Astrocyte (in vitro differentiated cells and primary cell): ENCODE results near the gene EIF4G3. TPM values are rescaled to one million over a fixed set of nuclear protein-coding genes. Genes with fewer than 3 reads are reported as not detected.

Experiments used
- DNase-seq: peaks from one replicate; pipeline ENCODE4 v3.0.0-alpha.2; 2010; ENCODE audit warnings: low read depth
- FAIRE-seq: peaks from 2 replicates; lab custom pipeline; 2011; peaks lifted over from hg19 to GRCh38; lab: Jason Lieb, UNC
- H2AFZ ChIP-seq: 2 replicates; pipeline ENCODE4 v1.6.0; 2012; ENCODE audit warnings: low read depth, low read length, inconsistent platforms
- H3K27ac ChIP-seq: 2 replicates; pipeline ENCODE4 v1.5.1; 2011; ENCODE audit warnings: low read depth, low read length, inconsistent platforms
- H3K27me3 ChIP-seq: 2 replicates; pipeline ENCODE4 v1.6.0; 2011; ENCODE audit warnings: low read length, inconsistent platforms; ENCODE audit not compliant: insufficient read depth
- H3K36me3 ChIP-seq: 2 replicates; pipeline ENCODE4 v1.5.1; 2011; ENCODE audit warnings: low read length, inconsistent platforms; ENCODE audit not compliant: insufficient read depth
- H3K4me1 ChIP-seq: 2 replicates; pipeline ENCODE4 v1.5.1; 2011; ENCODE audit warnings: low read length, inconsistent platforms; ENCODE audit not compliant: insufficient read depth
- H3K4me2 ChIP-seq: 2 replicates; pipeline ENCODE4 v1.6.0; 2012; ENCODE audit warnings: low read length, inconsistent platforms
- H3K4me3 ChIP-seq: 2 replicates; pipeline ENCODE4 v1.5.1; 2011; ENCODE audit warnings: low read depth, mild to moderate bottlenecking, low read length, inconsistent platforms; ENCODE audit not compliant: insufficient read depth
- H3K79me2 ChIP-seq: 2 replicates; pipeline ENCODE4 v1.6.0; 2012; ENCODE audit warnings: mild to moderate bottlenecking, low read length, inconsistent platforms; ENCODE audit not compliant: insufficient read depth
- H3K9ac ChIP-seq: 2 replicates; pipeline ENCODE4 v1.6.0; 2012; ENCODE audit warnings: mild to moderate bottlenecking, low read length, inconsistent platforms
- H3K9me3 ChIP-seq: 2 replicates; pipeline ENCODE4 v1.5.1; 2012; ENCODE audit warnings: low read depth, mild to moderate bottlenecking, low read length, inconsistent platforms; ENCODE audit not compliant: insufficient read depth
- H4K20me1 ChIP-seq: 2 replicates; pipeline ENCODE4 v1.6.0; 2012; ENCODE audit warnings: low read length, inconsistent platforms; ENCODE audit not compliant: insufficient read depth
- H3K27ac Mint-ChIP-seq: one replicate; pipeline ENCODE4 v1.8.0; 2021; ENCODE audit warnings: mild to moderate bottlenecking, mixed read lengths; ENCODE audit not compliant: unreplicated experiment
- H3K27me3 Mint-ChIP-seq: one replicate; pipeline ENCODE4 v1.8.0; 2021; ENCODE audit warnings: low read depth, mixed read lengths; ENCODE audit not compliant: unreplicated experiment
- H3K36me3 Mint-ChIP-seq: one replicate; pipeline ENCODE4 v1.8.0; 2021; ENCODE audit warnings: low read depth, mixed read lengths; ENCODE audit not compliant: unreplicated experiment
- H3K4me1 Mint-ChIP-seq: one replicate; pipeline ENCODE4 v1.8.0; 2021; ENCODE audit warnings: low read depth, mixed read lengths; ENCODE audit not compliant: unreplicated experiment
- H3K4me3 Mint-ChIP-seq: one replicate; pipeline ENCODE4 v1.8.0; 2021; ENCODE audit warnings: mild to moderate bottlenecking, moderate library complexity, mixed read lengths; ENCODE audit not compliant: unreplicated experiment
- H3K9me3 Mint-ChIP-seq: one replicate; pipeline ENCODE4 v1.8.0; 2021; ENCODE audit warnings: mild to moderate bottlenecking, mixed read lengths; ENCODE audit not compliant: unreplicated experiment
- EZH2 ChIP-seq: IDR thresholded peaks from 2 replicates; pipeline ENCODE4 v1.6.1; 2012; ENCODE audit warnings: mild to moderate bottlenecking, low read length, inconsistent platforms; ENCODE audit not compliant: insufficient read depth
- total RNA-seq: library from RNA; stranded (reverse); gene quantifications from 2 replicates; pipeline ENCODE4 v1.2.1, GENCODE V29; 2021
- TF ChIP-seq, protein P1 (sequence below): IDR thresholded peaks from 2 replicates; pipeline ENCODE4 v1.5.1; 2011; ENCODE audit warnings: low read depth, mild to moderate bottlenecking, inconsistent platforms, low read length, moderate library complexity; ENCODE audit not compliant: insufficient read depth

Gene EIF4G3
- total RNA-seq, 1 donor from 2014 or later: 76.1 TPM

DNA sequence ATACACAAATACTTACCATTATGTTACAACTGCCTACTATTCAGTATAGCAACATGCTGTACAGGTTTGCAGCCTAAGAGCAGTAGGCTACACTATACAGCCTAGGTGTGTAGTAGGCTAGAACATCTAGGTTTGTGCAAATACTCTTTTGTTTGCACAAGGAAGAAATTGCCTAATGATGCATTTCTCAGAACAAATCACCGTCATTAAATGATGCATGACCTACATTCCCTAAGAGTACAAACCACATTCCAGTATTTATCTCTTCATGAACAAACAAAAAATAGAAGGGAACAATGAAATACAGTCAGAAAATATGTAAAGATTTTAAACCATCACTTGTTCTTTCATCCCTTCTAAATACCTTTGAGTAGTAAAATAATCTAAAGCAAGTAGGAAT, 279.9 kb downstream of the EIF4G3 start:
- FAIRE-seq: no peak
- peak; percentile 71 for DNase-seq
- H3K27me3 Mint-ChIP-seq: no peaks in the 10 kb centered on the region
- H4K20me1 ChIP-seq: no peaks in the 10 kb centered on the region
- no peaks in the 10 kb centered on the region for H3K79me2 ChIP-seq
- no peak overlapping the region for H2AFZ ChIP-seq
- no peak overlapping the region for H3K27ac ChIP-seq
- no peak overlapping the region for H3K4me3 Mint-ChIP-seq
- H3K27me3 ChIP-seq: no peaks in the 10 kb centered on the region
- no peaks in the 10 kb centered on the region for H3K9me3 ChIP-seq
- no peak overlapping the region for H3K27ac Mint-ChIP-seq
- H3K4me3 ChIP-seq: no peak overlapping the region
- TF ChIP-seq, protein P1, sequence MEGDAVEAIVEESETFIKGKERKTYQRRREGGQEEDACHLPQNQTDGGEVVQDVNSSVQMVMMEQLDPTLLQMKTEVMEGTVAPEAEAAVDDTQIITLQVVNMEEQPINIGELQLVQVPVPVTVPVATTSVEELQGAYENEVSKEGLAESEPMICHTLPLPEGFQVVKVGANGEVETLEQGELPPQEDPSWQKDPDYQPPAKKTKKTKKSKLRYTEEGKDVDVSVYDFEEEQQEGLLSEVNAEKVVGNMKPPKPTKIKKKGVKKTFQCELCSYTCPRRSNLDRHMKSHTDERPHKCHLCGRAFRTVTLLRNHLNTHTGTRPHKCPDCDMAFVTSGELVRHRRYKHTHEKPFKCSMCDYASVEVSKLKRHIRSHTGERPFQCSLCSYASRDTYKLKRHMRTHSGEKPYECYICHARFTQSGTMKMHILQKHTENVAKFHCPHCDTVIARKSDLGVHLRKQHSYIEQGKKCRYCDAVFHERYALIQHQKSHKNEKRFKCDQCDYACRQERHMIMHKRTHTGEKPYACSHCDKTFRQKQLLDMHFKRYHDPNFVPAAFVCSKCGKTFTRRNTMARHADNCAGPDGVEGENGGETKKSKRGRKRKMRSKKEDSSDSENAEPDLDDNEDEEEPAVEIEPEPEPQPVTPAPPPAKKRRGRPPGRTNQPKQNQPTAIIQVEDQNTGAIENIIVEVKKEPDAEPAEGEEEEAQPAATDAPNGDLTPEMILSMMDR: no peak
- TF ChIP-seq EZH2: no peak
- H3K4me1 ChIP-seq: no peaks in the 10 kb centered on the region
- H3K4me1 Mint-ChIP-seq: no peaks in the 10 kb centered on the region
- H3K9me3 Mint-ChIP-seq: no peaks in the 10 kb centered on the region
- H3K9ac ChIP-seq: no peak overlapping the region
- peaks cover 5% of the 10 kb centered on the region for H3K36me3 Mint-ChIP-seq
- peaks cover 15% of the 10 kb centered on the region for H3K36me3 ChIP-seq
- no peak overlapping the region for H3K4me2 ChIP-seq

DNA sequence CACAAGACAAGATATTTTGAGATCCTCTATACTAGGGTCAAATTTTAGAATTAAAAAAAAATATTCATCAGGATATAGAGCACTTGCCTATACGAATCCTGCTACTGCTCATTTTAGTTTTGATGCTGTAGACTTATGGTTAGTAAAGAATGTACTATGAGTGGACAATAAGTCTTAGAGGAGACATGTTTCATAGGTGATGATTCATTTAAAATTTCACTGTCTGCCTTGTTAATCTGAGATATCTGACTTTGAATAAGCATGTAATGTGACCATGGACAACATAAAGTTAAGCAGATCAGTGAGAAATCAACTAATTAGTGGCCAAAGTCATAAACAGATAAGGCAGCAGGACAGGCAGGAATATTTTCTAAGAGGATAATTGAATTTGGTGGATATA, 282.8 kb downstream of the EIF4G3 start:
- no peak for TF ChIP-seq EZH2
- TF ChIP-seq, protein P1: no peak
- Histone ChIP-seq H3K79me2 (no peaks in the 10 kb centered on the region), H2AFZ (no peak overlapping the region), H3K9ac (no peak overlapping the region), H3K4me2 (no peak overlapping the region), H3K27me3 (no peaks in the 10 kb centered on the region), H3K4me3 (no peak overlapping the region), H4K20me1 (no peaks in the 10 kb centered on the region), H3K4me1 (no peaks in the 10 kb centered on the region), H3K27ac (no peak overlapping the region), H3K9me3 (no peaks in the 10 kb centered on the region), H3K36me3 (peaks cover 13% of the 10 kb centered on the region)
- Mint-ChIP-seq H3K4me1 (no peaks in the 10 kb centered on the region), H3K4me3 (no peak overlapping the region), H3K27ac (no peak overlapping the region), H3K27me3 (no peaks in the 10 kb centered on the region), H3K9me3 (no peaks in the 10 kb centered on the region), H3K36me3 (peaks cover 5% of the 10 kb centered on the region)
- FAIRE-seq (no peak), DNase-seq (no peak)

DNA sequence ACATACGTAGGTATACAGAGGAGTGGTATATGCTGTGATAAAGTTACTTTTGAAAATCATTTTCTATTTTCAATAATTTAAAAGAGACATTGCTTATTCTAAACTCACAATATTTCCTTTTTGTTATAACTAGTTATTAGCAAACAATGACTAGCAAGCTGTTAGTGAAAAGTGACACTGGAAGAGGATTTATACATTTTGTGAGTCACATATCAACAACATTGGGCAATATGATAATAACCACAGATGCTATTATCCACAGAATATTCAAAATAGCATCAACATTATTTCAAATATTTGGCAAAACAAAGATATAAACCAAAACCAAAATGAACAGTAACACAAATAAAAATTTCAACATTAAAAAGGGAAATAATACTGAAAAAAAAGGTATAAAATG, 285.6 kb downstream of the EIF4G3 start:
- Histone ChIP-seq H3K9ac (no peak overlapping the region), H3K79me2 (no peaks in the 10 kb centered on the region), H3K9me3 (no peaks in the 10 kb centered on the region), H3K4me2 (no peak overlapping the region), H3K27me3 (no peaks in the 10 kb centered on the region), H4K20me1 (no peaks in the 10 kb centered on the region), H3K4me1 (no peaks in the 10 kb centered on the region), H3K27ac (no peak overlapping the region), H3K36me3 (peaks cover 13% of the 10 kb centered on the region), H2AFZ (no peak overlapping the region), H3K4me3 (no peak overlapping the region)
- Mint-ChIP-seq H3K27ac (no peak overlapping the region), H3K36me3 (peaks cover 5% of the 10 kb centered on the region), H3K4me3 (no peak overlapping the region), H3K9me3 (no peaks in the 10 kb centered on the region), H3K27me3 (no peaks in the 10 kb centered on the region), H3K4me1 (no peaks in the 10 kb centered on the region)
- DNase-seq (no peak), FAIRE-seq (no peak)
- no peak for TF ChIP-seq EZH2
- TF ChIP-seq, protein P1: no peak
